NCI-H524 (cell line): ENCODE measurements around the gene WDR86.
A peak's percentile ranks its signal among the peaks of the same experiment; 100 is the strongest.

Experiments
- DNase-seq, 2 experiments: peaks; one replicate each; lab custom pipeline; 2025; lab: John Stamatoyannopoulos, UW

The WDR86 gene

GRCh38 chr7:151409667-151410404, at the start of gene WDR86:
Gene WDR86 (minus strand): TSS chr7:151410038. CDS start chr7:151409589, 449 bp downstream.
- peak in 1 of 2 experiments; percentile 50 for DNase-seq

DNA sequence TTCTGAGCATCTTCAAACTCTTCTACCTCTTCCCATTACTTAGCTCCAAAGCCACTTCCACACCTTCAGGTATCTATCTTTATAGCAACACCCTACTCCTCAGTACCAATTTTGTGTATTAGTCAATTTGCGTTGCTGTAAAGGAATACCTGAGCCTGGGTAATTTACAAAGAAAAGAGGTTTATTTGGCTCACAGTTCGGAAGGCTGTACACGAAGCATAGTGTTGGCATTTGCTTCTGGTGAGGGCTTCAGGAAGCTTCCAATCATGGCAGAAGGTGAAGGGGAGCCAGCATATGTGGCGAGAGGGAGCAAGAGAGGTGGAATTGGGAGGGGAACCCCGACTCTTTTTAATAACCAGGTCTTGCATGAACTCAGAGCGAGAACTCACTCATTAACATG, 47.7 kb upstream of the WDR86 start:
- DNase-seq, result no peak

- no peak for DNase-seq
These were observed 46.9 kb upstream of the WDR86 start for GRCh38 chr7:151456782-151457181.

DNA sequence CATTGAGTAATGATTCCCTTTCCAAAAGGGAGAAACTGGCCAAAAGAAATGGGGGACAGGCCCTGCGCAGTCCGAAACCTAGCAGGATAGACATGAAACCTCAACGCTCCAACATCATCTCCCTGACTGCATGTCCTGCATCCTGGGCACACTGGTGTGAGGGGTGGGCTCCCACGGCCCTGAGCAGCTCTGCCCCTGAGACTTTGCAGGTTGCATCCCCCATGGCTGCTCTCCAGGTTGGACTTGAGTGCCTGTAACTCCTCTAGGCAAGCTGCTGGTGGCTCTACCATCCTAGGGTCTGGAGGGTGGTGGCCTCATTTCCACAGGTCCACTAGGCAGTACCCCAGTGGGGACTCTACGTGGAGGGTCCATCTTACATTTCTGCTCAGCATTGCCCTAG, 46.4 kb upstream of the WDR86 start:
- DNase-seq, result no peak

GRCh38 chr7:151455690-151456089, 45.9 kb upstream of the WDR86 start:
- DNase-seq, result no peak

DNA sequence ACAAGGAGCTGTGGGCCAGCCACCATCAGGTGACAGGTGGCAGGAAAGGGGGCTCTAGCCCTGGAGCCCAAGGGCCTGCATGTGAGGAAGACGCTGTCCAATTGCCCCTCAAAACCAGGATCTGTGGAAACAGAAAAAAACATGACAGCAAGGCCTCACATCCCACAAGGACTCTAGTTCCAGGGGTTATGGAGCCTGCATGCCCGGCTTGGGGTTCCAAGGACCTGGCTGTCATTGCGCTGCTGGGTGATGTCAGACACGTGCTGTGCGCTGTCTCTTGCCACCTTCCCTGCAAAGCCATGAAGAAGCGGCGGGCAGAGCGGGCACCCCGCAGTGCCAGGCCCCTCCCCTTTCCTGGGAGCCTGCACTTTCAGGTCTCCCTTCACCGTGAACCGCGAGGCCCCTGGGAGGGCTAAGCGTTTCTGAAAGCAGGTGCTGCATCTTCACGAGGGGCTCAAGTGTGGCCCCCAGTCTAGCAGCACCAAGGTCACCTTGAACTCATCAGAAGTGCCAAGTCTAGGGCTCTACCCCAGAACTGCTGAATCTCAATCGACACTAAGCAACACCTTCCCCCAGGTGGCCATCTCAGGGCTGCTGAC, 45.2 kb upstream of the WDR86 start:
- DNase-seq, result no peak

GRCh38 chr7:151454305-151454704, 44.5 kb upstream of the WDR86 start:
- DNase-seq, result no peak

- DNase-seq, result no peak
These were observed 43.5 kb upstream of the WDR86 start for GRCh38 chr7:151453326-151453791.

- no peak for DNase-seq
These were observed 43.0 kb upstream of the WDR86 start for GRCh38 chr7:151452680-151453325.

- no peak for DNase-seq
These were observed 42.1 kb upstream of the WDR86 start for GRCh38 chr7:151451626-151452571.

GRCh38 chr7:151451156-151451555, 41.3 kb upstream of the WDR86 start:
- DNase-seq, result no peak

GRCh38 chr7:151449990-151450389, 40.2 kb upstream of the WDR86 start:
- DNase-seq, result no peak

GRCh38 chr7:151448261-151449252, 38.7 kb upstream of the WDR86 start:
- peak in 1 of 2 experiments; percentile 47 for DNase-seq

DNA sequence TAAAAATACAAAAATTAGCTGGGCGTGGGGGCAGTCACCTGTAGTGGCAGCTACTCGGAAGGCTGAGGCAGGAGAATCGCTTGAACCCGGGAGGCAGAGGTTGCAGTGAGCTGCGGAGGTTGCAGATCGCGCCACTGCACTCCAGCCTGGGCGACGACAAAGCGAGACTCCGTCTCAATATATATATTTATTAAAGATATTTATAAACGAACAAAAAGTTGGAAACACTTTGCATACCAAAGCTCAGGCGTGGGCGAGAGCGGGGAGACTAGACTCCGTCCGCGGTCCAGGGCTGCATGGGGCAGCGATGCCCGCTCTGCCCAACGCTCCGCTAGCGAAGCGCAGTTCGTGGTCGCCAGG, 38.0 kb upstream of the WDR86 start:
- no peak for DNase-seq

DNA sequence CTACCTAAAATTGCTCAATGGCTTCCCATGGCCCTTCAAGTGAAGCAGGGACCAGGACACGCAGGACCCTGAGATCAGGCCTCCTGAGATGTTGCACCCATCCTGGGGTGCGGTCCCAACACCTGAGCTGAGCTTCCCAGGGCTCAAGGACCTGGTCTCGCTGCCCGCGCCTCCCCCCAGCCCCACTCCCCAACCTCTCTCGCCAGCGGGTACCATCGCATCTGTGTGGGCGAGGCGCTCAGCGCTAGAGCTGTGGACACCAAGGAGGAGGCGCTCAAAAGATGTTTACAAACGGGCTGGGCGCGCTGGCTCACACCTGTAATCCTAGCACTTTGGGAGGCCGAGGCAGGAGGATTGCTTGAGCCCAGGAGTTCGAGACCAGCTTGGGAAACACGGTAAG, 37.5 kb upstream of the WDR86 start:
- no peak for DNase-seq

DNA sequence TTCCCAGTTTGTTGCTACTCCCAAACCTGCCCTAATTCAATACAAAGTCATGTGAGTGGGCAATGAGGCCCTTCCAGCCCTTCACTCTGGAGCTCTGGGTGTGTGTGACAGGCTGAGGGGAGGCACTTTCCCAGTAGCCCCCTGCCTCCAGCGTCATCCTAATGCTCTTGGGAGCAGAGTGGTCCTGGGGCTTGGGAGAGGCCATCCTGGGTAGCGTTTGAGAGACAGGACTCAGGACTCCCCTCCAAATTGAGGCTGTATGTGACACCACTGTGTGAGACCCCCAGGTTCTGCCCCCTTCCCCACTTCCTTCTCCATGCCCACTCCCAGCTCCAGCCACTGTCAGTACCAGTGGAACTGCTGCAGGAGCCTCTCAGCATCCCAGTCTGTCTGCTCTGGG, 36.6 kb upstream of the WDR86 start:
- DNase-seq, result no peak

GRCh38 chr7:151444632-151445031, 34.8 kb upstream of the WDR86 start:
- no peak for DNase-seq

DNA sequence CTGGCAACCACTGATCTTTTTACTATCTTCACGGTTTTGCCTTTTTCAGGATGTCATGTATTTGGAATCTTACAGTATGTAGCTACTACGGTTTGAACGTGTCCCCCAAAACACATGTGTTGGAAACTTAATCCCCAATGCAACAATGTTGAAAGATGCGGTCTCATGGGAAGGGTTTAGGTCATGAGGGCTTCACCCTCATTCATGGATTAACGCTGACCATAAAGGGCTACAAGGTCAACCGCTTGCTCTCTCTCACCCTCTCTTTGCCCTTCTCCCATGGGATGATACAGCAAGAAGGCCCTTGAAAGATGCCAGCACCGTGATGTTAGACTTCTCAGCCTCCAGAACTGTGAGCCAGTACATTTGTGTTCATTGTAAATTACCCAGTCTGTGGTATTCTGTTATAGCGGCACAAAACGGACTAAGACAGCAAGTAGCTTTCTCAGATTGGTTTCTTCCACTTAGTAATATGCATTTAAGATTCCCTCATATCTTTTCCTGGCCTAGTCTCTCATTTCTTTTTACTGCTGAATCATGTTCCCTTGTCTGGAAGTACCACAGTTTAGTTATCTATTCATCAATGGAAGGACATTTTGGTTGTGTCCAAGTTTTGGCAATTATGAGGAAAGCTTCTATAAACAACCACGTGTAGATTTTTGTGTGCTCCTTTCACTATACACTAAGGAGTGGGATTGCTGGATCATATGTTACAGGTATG, 33.1 kb upstream of the WDR86 start:
- no peak for DNase-seq

- DNase-seq, result no peak
These were observed 31.1 kb upstream of the WDR86 start for GRCh38 chr7:151440799-151441445.
